K562 (cell line): ENCODE results near the gene EIPR1. TPM values are rescaled to one million over a fixed set of nuclear protein-coding genes. Genes with fewer than 3 reads are reported as not detected.

ENCODE experiments used
- ATAC-seq: fragments of 200-7000 bp; cut with Tn5 transposase; 3 replicates; pipeline ENCODE4 v1.9.1; 2020; ENCODE audit warnings: moderate library complexity
- BruUV-seq: library from RNA; stranded (reverse); fragments of 400-500 nt; replicated peaks from 2 replicates; lab custom pipeline; 2021; lab: Mats Ljungman, UMichigan
- CTCF ChIA-PET: fragments of 300-600 bp; formaldehyde crosslinking; extraction: SDS; loops from one replicate; lab custom pipeline; 2021; ENCODE audit warnings: low intra/inter-chr PET ratio; lab: Yijun Ruan, JAX
- POLR2A ChIA-PET: fragments of 300-600, 350-650 bp; sonication (Branson Sonifier 250); formaldehyde crosslinking; extraction: SDS; loops from one replicate; lab custom pipeline; 2021; ENCODE audit warnings: antibody characterized with exemption, inconsistent platforms; lab: Yijun Ruan, JAX
- DNase-seq, 4 experiments: peaks; one replicate each; pipeline versions ENCODE4 v3.0.0 to v3.0.0-alpha.2; 2011 to 2018; ENCODE audit warnings: low spot score in 3 of 4, mixed read lengths in 3 of 4; ENCODE audit errors: extremely low read depth in 1 of 4
- FAIRE-seq: peaks from 2 replicates; lab custom pipeline; 2011; peaks lifted over from hg19 to GRCh38; lab: Jason Lieb, UNC
- H2AFZ ChIP-seq: 2 replicates; pipeline ENCODE4 v1.6.0; 2011; ENCODE audit warnings: low read depth, low read length, control low read depth, inconsistent platforms
- H3K27ac ChIP-seq: fragments of 200-600 bp; 3 replicates; pipeline ENCODE4 v1.8.0; 2011; ENCODE audit warnings: low read depth, mild to moderate bottlenecking, control low read depth, inconsistent platforms, low read length, moderate library complexity, mixed read lengths; ENCODE audit errors: extremely low read depth
- H3K27me3 ChIP-seq, 2 experiments: fragments of 300-600 bp in 1 of 2; 2 replicates in 1 of 2; 3 replicates in 1 of 2; pipeline versions ENCODE4 v1.6.0 to v1.8.0; 2011; ENCODE audit warnings: inconsistent platforms in 2 of 2, low read length in 2 of 2, mild to moderate bottlenecking in 1 of 2, mixed read lengths in 1 of 2, moderate library complexity in 1 of 2; ENCODE audit not compliant: control insufficient read depth in 2 of 2, insufficient read depth in 2 of 2
- H3K36me3 ChIP-seq: fragments of 300-600 bp; 3 replicates; pipeline ENCODE4 v1.8.0; 2011; ENCODE audit warnings: mild to moderate bottlenecking, low read length, inconsistent platforms; ENCODE audit not compliant: control insufficient read depth, insufficient read depth
- H3K4me1 ChIP-seq, 2 experiments: fragments of 200-600 bp in 1 of 2; replicated peaks in 1 of 2; 2 replicates in 1 of 2; 3 replicates in 1 of 2; pipeline versions ENCODE4 v1.5.1 to v1.8.0; 2011; ENCODE audit warnings: inconsistent platforms in 2 of 2, low read length in 2 of 2, mild to moderate bottlenecking in 1 of 2, mixed read lengths in 1 of 2, moderate library complexity in 1 of 2; ENCODE audit not compliant: control insufficient read depth in 2 of 2, insufficient read depth in 2 of 2
- H3K4me2 ChIP-seq: 2 replicates; pipeline ENCODE4 v1.6.1; 2011; ENCODE audit warnings: low read length, control low read depth, inconsistent platforms, mixed read lengths; ENCODE audit not compliant: insufficient read depth
- H3K4me3 ChIP-seq: fragments of 200-600 bp; sonication (generic), shearing (Covaris generic); 2 replicates; pipeline ENCODE4 v1.5.1; 2016; ENCODE audit warnings: control low read depth, inconsistent platforms
- H3K79me2 ChIP-seq: fragments of 200-600 bp; 3 replicates; pipeline ENCODE4 v1.8.0; 2011; ENCODE audit warnings: low read length, inconsistent platforms; ENCODE audit not compliant: control insufficient read depth, insufficient read depth
- H3K9ac ChIP-seq, 2 experiments: 2 replicates each; pipeline versions ENCODE4 v1.6.0 to v1.6.1; 2011; ENCODE audit warnings: low read depth in 2 of 2, low read length in 2 of 2, control low read depth in 1 of 2, inconsistent platforms in 1 of 2, mild to moderate bottlenecking in 1 of 2, mixed read lengths in 1 of 2; ENCODE audit not compliant: insufficient read depth in 1 of 2
- H3K9me1 ChIP-seq: one replicate; pipeline ENCODE4 v1.6.0; 2011; ENCODE audit warnings: inconsistent platforms, mild to moderate bottlenecking, low read length, moderate library complexity; ENCODE audit not compliant: control insufficient read depth, insufficient read depth
- H3K9me3 ChIP-seq: replicated peaks from 2 replicates; pipeline ENCODE4 v1.5.1; 2011; ENCODE audit warnings: low read depth, low read length, inconsistent platforms; ENCODE audit not compliant: control insufficient read depth, insufficient read depth
- H4K20me1 ChIP-seq: replicated peaks from 2 replicates; pipeline ENCODE4 v1.6.1; 2011; ENCODE audit warnings: low read length, inconsistent platforms, mixed read lengths; ENCODE audit not compliant: control insufficient read depth, insufficient read depth
- ATF7 ChIP-seq: fragments of 450-650 bp; IDR thresholded peaks from 2 replicates; pipeline ENCODE4 v1.7.1; 2014; ENCODE audit warnings: mild to moderate bottlenecking, moderate library complexity
- EGR1 ChIP-seq: fragments of 450-650 bp; conservative IDR thresholded peaks from 2 replicates; pipeline ENCODE4 v1.6.1; 2017; ENCODE audit warnings: mild to moderate bottlenecking
- FOXP4 ChIP-seq: sonication (generic); formaldehyde crosslinking; IDR thresholded peaks from 2 replicates; pipeline ENCODE4 v1.8.0; 2022; ENCODE audit warnings: mild to moderate bottlenecking, missing genetic modification reagents, borderline replicate concordance
- HES1 ChIP-seq: fragments of 450-650 bp; IDR thresholded peaks from 2 replicates; pipeline ENCODE4 v1.6.1; 2016; ENCODE audit warnings: low read depth, mild to moderate bottlenecking, moderate library complexity
- ID3 ChIP-seq, 2 experiments: fragments of 250-450 bp in 1 of 2; fragments of 450-650 bp in 1 of 2; sonication (Bioruptor Pico) in 1 of 2; IDR thresholded peaks; 2 replicates each; pipeline versions ENCODE4 v1.6.1 to v1.8.0; 2016 to 2021; ENCODE audit warnings: mild to moderate bottlenecking in 2 of 2, moderate library complexity in 2 of 2, missing compliant biosample characterization in 1 of 2, missing genetic modification characterization in 1 of 2
- IFI16 ChIP-seq: fragments of 250-450 bp; sonication (Bioruptor Pico); IDR thresholded peaks from 2 replicates; pipeline ENCODE4 v2.1.2; 2022; ENCODE audit warnings: mild to moderate bottlenecking, inconsistent platforms
- KLF10 ChIP-seq: fragments of 250-450 bp; sonication (Bioruptor Pico); IDR thresholded peaks from 2 replicates; pipeline ENCODE4 v1.6.1; 2021; ENCODE audit warnings: matching md5 sums
- MTA3 ChIP-seq: fragments of 450-650 bp; formaldehyde crosslinking; IDR thresholded peaks from 2 replicates; pipeline ENCODE4 v1.6.1; 2017; ENCODE audit warnings: mild to moderate bottlenecking, borderline replicate concordance
- RAD51 ChIP-seq: fragments of 450-650 bp; IDR thresholded peaks from 2 replicates; pipeline ENCODE4 v1.7.1; 2016; ENCODE audit warnings: low read depth, mild to moderate bottlenecking, borderline replicate concordance
- TARDBP ChIP-seq: fragments of 450-650 bp; IDR thresholded peaks from 2 replicates; pipeline ENCODE4 v1.6.1; 2016
- XRCC5 ChIP-seq: fragments of 200-400 bp; formaldehyde crosslinking; IDR thresholded peaks from 2 replicates; pipeline ENCODE4 v1.6.1; 2017; ENCODE audit warnings: low read depth, mild to moderate bottlenecking, low read length
- ZNF717 ChIP-seq: fragments of 250-450 bp; sonication (Bioruptor Pico); IDR thresholded peaks from 2 replicates; pipeline ENCODE4 v1.5.0; 2021
- ZNF764 ChIP-seq: fragments of 250-450 bp; sonication (Bioruptor Pico); IDR thresholded peaks from 2 replicates; pipeline ENCODE4 v1.4.0; 2020; ENCODE audit warnings: low read depth, mild to moderate bottlenecking, moderate library complexity
- WGBS: fragments of 100-300 bp; shearing (Covaris generic); methylation state at CpG from one replicate; pipeline ENCODE4 v1.1.6; 2016; ENCODE audit warnings: low coverage, mixed read lengths; ENCODE audit not compliant: insufficient coverage; ENCODE audit errors: missing lambda C conversion rate; 5-methylcytosine and 5-hydroxymethylcytosine counted together
- in situ Hi-C: fragments of 300-500 bp; cut with MboI; formaldehyde crosslinking; loops from 4 replicates; pipeline ENCODE4 v1.15.0; 2018; ENCODE audit warnings: inconsistent platforms, mixed read lengths
- intact Hi-C: fragments of 100-400 bp; cut with micrococcal nuclease; formaldehyde crosslinking; loops from 2 replicates; pipeline ENCODE4 v1.14.2; 2022
- polyA plus RNA-seq, 8 experiments: library from polyadenylated mRNA; depleted of rRNA in 4 of 8; stranded (reverse) in 5 of 8; unstranded in 3 of 8; fragments of >200 nt; fragmentation: Nextera tagmentation in 2 of 8; fragmentation: Illumina TruSeq in 1 of 8; extraction: Ambion mirVana in 2 of 8; extraction: Trizol in 1 of 8; gene quantifications; 2 replicates each; pipeline versions ENCODE4 v1.2.1 to v1.2.3, GENCODE V29; 2011 to 2014; ENCODE audit warnings: inconsistent platforms in 1 of 8, missing spikeins in 1 of 8
- total RNA-seq, 7 experiments: library from RNA; depleted of rRNA in 6 of 7; stranded (reverse); fragments of >200 nt in 6 of 7; fragmentation: Illumina TruSeq in 2 of 7; extraction: Trizol in 2 of 7; gene quantifications; 2 replicates each; pipeline versions ENCODE4 v1.2.1 to v1.2.3, GENCODE V29; 2011 to 2021; ENCODE audit warnings: low replicate concordance in 1 of 7
- TF ChIP-seq, protein P1 (sequence below): fragments of 250-450 bp; sonication (Bioruptor Pico); IDR thresholded peaks from 2 replicates; pipeline ENCODE4 v1.4.0; 2020; ENCODE audit warnings: mild to moderate bottlenecking, moderate library complexity, borderline replicate concordance

EIPR1 gene
- total and polyA plus RNA-seq, 9 of the 15 experiments (the other 6 are each of a cell fraction or from before 2014, with no cell fraction given), result 19.9 to 54.4 (median 35.9) TPM

DNA sequence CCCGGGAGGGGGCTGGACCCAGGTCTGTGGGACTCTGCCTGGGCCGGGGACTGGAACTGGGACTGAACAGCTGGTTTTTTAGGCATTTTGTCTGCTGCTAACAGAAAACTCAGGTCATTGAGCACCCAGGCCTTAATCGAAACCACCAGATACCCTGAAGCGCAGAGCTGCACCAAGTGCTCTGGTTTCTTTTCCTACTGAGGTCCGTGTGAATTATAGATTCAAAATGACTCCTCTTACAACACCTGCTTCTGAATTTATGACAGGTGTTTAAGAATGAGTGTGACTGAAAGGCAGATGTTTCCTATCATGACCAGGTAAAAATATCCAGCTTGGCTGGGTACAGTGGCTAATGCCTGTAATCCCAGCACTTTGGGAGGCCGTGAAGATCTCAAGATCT lies 49.7 kb upstream of the EIPR1 start (continued):
- TF ChIP-seq RAD51, result no peak
- TF ChIP-seq TARDBP, result no peak
- TF ChIP-seq ID3 (CRISPR knock-in tag; IDR thresholded peaks at IDR 0.05), result no peak
- no peak for TF ChIP-seq ID3 (tag; IDR thresholded peaks at IDR 0.05)
- TF ChIP-seq HES1, result no peak

DNA sequence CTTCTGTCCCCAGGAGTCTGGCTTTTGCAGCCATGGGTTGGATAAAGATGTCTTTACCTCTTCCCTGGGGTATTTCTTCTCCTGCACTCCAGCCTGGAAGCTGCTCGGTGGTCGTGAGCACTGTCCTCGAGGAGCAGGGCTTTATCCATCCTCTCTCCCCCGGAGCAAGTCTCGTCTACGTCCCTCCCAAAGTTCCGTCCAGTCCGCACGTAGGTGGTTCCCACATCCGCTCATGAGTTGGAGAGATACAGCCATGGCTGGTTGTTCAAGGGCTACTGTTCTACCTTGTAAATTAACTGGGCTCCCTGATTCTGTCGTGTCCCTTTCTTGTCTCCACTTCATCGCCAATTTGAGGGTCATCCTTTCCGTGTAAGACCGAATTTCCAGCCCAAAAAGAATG lies 49.0 kb upstream of the EIPR1 start:
- H3K4me1 ChIP-seq, result peaks cover 4 to 6% of the 10 kb centered on the region in 2 experiments; a peak in 3 of 5 replicates
- H3K9ac ChIP-seq, result no peak overlapping the region
- ATAC-seq, result no peak
- in situ Hi-C loops (loop anchor here (10.0 kb wide), 1 partner anchor 228 kb away; the partner anchor contains the start of gene ALLC), intact Hi-C loops (no loop called here)
- ChIA-PET CTCF (no interaction called here), POLR2A (interaction anchor here (1.1 to 1.3 kb wide), 2 partner anchors 16 to 25 kb away, joined by 3 to 4 read pairs; no protein-coding TSS in a partner anchor)
- no peaks in the 10 kb centered on the region; the same call in 1 of the 2 replicates for H4K20me1 ChIP-seq
- FAIRE-seq, result no peak
- DNase-seq, result no peak
- H3K36me3 ChIP-seq, result peaks cover 90% of the 10 kb centered on the region
- no peak overlapping the region for H2AFZ ChIP-seq
- H3K9me3 ChIP-seq, result no peaks in the 10 kb centered on the region
- no peak overlapping the region for H3K4me3 ChIP-seq
- no TSS peak for BruUV-seq
- H3K27me3 ChIP-seq, result no peaks in the 10 kb centered on the region
- no peaks in the 10 kb centered on the region for H3K9me1 ChIP-seq
- no peaks in the 10 kb centered on the region for H3K79me2 ChIP-seq
- H3K27ac ChIP-seq, result no peak overlapping the region
- H3K4me2 ChIP-seq, result no peak overlapping the region
- WGBS, result 94% methylated on average over 14 of the region's 14 CpGs
- no peak for TF ChIP-seq MTA3
- TF ChIP-seq ZNF717 (CRISPR knock-in tag), result no peak
- TF ChIP-seq, protein P1, sequence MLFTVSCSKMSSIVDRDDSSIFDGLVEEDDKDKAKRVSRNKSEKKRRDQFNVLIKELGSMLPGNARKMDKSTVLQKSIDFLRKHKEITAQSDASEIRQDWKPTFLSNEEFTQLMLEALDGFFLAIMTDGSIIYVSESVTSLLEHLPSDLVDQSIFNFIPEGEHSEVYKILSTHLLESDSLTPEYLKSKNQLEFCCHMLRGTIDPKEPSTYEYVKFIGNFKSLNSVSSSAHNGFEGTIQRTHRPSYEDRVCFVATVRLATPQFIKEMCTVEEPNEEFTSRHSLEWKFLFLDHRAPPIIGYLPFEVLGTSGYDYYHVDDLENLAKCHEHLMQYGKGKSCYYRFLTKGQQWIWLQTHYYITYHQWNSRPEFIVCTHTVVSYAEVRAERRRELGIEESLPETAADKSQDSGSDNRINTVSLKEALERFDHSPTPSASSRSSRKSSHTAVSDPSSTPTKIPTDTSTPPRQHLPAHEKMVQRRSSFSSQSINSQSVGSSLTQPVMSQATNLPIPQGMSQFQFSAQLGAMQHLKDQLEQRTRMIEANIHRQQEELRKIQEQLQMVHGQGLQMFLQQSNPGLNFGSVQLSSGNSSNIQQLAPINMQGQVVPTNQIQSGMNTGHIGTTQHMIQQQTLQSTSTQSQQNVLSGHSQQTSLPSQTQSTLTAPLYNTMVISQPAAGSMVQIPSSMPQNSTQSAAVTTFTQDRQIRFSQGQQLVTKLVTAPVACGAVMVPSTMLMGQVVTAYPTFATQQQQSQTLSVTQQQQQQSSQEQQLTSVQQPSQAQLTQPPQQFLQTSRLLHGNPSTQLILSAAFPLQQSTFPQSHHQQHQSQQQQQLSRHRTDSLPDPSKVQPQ, result no peak
- no peak for TF ChIP-seq IFI16 (CRISPR knock-in tag)
- TF ChIP-seq ATF7, result no peak
- TF ChIP-seq FOXP4 (CRISPR knock-in tag), result no peak
- TF ChIP-seq ZNF764 (CRISPR knock-in tag), result no peak
- no peak for TF ChIP-seq EGR1
- TF ChIP-seq KLF10 (CRISPR knock-in tag), result no peak
- no peak for TF ChIP-seq XRCC5
